Prostate gland (tissue), 2 donors: Measurements from ENCODE around the gene WDR18. TPM values are rescaled to one million over a fixed set of nuclear protein-coding genes. Genes with fewer than 3 reads are reported as not detected.

ENCODE experiments used
- DNase-seq: peaks from one replicate; pipeline ENCODE4 v3.0.0-alpha.2; 2019; ENCODE audit warnings: low spot score
- H3K27ac ChIP-seq, 2 donors: fragments of 200-600 bp; sonication (generic); 2 replicates each; pipeline ENCODE4 v1.5.1; 2017 to 2019
- H3K27me3 ChIP-seq: fragments of 200-600 bp; sonication (generic); replicated peaks from 2 replicates; pipeline ENCODE4 v1.5.1; 2019; ENCODE audit not compliant: insufficient read depth
- H3K36me3 ChIP-seq, 2 donors: fragments of 200-600 bp; sonication (generic); 1 replicate in 1 of 2; 2 replicates in 1 of 2; pipeline versions ENCODE4 v1.5.1 to v1.8.1; 2017 to 2019
- H3K4me1 ChIP-seq: fragments of 200-600 bp; sonication (generic); replicated peaks from 2 replicates; pipeline ENCODE4 v1.5.1; 2019
- H3K4me3 ChIP-seq, 2 donors: fragments of 200-600 bp; sonication (generic); 2 replicates each; pipeline ENCODE4 v1.5.1; 2017 to 2019
- H3K9me3 ChIP-seq: fragments of 200-600 bp; sonication (generic); 2 replicates; pipeline ENCODE4 v1.5.1; 2017
- POLR2A ChIP-seq: fragments of 450-650 bp; IDR thresholded peaks from one replicate; pipeline ENCODE4 v1.6.1; 2016; ENCODE audit warnings: antibody characterized with exemption, mild to moderate bottlenecking
- POLR2AphosphoS5 ChIP-seq: sonication (generic); formaldehyde crosslinking; IDR thresholded peaks from one replicate; pipeline ENCODE4 v1.6.1; 2017; ENCODE audit warnings: antibody characterized with exemption
- WGBS: methylation state at CpG from one replicate; pipeline ENCODE4 v1.1.5; 2018; 5-methylcytosine and 5-hydroxymethylcytosine counted together
- intact Hi-C: fragments of 100-400 bp; cut with DNase I; formaldehyde crosslinking; loops from one replicate; pipeline ENCODE4 v1.14.2; 2022
- total RNA-seq, 2 donors: library from RNA; depleted of rRNA; stranded (reverse); fragments of >200 nt; gene quantifications; one replicate each; pipeline ENCODE4 v1.1.0, GENCODE V29; 2016
- TF ChIP-seq, protein P1 (sequence below), 4 experiments: fragments of 200-600 bp in 2 of 4; fragments of 450-650 bp in 2 of 4; sonication (generic) in 2 of 4; IDR thresholded peaks; 1 replicate in 3 of 4; 2 replicates in 1 of 4; pipeline ENCODE4 v1.5.1; 2016 to 2019; ENCODE audit warnings: antibody characterized with exemption in 4 of 4, mild to moderate bottlenecking in 2 of 4, moderate library complexity in 2 of 4

WDR18 gene
- total RNA-seq, 2 donors from 2014 or later = 35.0 to 94.8 TPM

DNA sequence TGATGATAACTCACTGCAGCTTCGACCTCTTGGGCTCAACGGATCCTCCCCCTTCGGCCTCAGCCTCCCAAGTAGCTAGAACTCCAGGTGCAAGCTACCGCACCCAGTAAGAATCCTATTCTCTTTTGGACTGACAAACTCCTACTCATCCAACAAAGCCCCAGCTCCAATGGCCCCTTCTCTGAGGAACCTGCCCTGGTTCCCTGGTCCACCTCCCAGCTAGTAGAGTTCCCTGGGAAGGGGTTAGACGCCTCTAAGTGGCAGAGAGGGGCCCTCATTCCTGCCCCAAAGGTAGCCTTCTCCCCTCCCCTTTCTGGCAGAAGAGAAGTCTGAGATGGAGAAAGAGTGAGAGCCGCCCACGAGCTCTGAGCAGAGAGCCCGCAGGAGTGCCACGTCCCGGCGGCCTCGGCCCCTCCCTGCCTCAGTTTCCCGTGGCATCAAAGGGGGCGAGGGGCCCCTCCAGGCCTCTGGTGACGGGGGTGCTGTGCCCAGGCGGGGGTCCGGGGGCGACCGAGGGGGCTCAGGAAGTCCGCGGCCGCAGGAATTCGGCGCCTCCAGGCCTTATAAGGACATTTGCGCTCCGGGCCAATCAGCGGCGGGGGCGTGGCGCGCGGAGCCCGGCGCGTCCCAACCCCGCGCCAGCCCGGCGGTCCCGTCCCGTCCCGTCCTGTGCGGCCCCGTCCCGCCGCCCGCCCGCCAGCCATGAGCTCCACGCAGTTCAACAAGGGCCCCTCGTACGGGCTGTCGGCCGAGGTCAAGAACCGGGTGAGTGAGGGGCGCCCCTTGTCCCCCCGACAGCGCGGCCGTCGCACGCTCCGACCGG is 42.0 kb downstream of the WDR18 start, which contains the start of gene CNN2:
Gene CNN2 (plus strand): TSS at position 649 of the 823 bp plus-strand sequence. CDS start 54 bp downstream, at position 703.
- intact Hi-C loops = no loop called here
- no peaks in the 10 kb centered on the region for H3K36me3 ChIP-seq
- peak within 1 kb of the TSS; percentile 98 to 99 for H3K27ac ChIP-seq
- DNase-seq = peak; percentile 82
- H3K27me3 ChIP-seq = no peaks in the 10 kb centered on the region
- whole genome bisulfite sequencing = 16% methylated on average over 16 of the region's 63 CpGs
- no peaks in the 10 kb centered on the region for H3K9me3 ChIP-seq
- TF ChIP-seq POLR2A (peak; percentile 95), POLR2AphosphoS5 (peak; percentile 37)
- TF ChIP-seq, protein P1, sequence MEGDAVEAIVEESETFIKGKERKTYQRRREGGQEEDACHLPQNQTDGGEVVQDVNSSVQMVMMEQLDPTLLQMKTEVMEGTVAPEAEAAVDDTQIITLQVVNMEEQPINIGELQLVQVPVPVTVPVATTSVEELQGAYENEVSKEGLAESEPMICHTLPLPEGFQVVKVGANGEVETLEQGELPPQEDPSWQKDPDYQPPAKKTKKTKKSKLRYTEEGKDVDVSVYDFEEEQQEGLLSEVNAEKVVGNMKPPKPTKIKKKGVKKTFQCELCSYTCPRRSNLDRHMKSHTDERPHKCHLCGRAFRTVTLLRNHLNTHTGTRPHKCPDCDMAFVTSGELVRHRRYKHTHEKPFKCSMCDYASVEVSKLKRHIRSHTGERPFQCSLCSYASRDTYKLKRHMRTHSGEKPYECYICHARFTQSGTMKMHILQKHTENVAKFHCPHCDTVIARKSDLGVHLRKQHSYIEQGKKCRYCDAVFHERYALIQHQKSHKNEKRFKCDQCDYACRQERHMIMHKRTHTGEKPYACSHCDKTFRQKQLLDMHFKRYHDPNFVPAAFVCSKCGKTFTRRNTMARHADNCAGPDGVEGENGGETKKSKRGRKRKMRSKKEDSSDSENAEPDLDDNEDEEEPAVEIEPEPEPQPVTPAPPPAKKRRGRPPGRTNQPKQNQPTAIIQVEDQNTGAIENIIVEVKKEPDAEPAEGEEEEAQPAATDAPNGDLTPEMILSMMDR (IDR thresholded peaks at IDR 0.05) = peak in 2 of 4 experiments; percentile 3 to 31
- peaks cover 2% of the 10 kb centered on the region for H3K4me1 ChIP-seq
- H3K4me3 ChIP-seq = peak within 1 kb of the TSS; percentile 97

DNA sequence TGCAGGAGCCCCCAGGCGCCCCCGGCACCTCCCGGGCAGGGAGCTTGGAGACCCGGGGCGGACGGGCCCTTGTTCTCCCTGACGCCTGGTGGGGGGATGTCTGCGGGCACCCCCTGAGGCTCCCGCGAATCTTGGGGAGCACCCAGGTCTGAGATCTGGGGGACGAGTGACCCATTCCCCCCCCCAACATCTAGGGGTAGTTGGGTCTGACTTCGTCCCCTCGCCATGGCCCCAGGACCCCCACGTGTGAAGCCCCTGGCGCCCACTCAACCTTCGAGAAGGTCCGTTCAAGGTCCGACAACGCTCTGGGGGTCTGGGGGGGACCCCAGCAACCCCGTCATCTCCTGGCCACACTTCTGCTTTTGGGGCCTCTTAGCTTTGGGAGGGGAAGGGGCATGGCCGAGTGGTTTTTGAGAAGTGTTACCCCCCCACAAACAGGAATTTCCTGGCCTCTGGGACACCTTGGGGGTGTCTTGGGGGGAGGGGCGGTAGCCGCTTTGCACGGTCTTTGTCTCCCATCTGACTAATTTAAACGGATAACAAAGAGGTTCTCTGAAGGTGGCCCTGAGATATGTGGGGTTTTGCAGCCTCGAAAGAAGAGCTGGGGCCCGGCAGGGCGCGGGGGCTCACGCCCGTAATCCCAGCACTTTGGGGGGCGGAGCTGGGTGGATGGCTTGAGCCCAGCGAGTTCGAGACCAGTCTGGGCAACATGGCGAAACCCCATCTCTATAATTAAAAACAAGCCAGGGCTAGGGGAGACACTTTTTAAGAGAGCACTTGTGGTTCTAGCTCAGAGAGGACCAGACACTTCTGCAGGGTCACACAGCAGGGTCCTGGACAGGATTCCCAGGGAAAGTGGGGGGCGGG is 42.9 kb downstream of the WDR18 start:
- DNase-seq = no peak
- WGBS = 2% methylated on average over 31 of the region's 36 CpGs
- Histone ChIP-seq H3K9me3 (no peaks in the 10 kb centered on the region), H3K36me3 (no peaks in the 10 kb centered on the region), H3K4me3 (peak overlapping the region; percentile 97), H3K4me1 (peaks cover 2% of the 10 kb centered on the region), H3K27ac (peak overlapping the region; percentile 98 to 99), H3K27me3 (no peaks in the 10 kb centered on the region)
- intact Hi-C loops = no loop called here
- peak; percentile 17 for TF ChIP-seq POLR2AphosphoS5
- TF ChIP-seq POLR2A = no peak

DNA sequence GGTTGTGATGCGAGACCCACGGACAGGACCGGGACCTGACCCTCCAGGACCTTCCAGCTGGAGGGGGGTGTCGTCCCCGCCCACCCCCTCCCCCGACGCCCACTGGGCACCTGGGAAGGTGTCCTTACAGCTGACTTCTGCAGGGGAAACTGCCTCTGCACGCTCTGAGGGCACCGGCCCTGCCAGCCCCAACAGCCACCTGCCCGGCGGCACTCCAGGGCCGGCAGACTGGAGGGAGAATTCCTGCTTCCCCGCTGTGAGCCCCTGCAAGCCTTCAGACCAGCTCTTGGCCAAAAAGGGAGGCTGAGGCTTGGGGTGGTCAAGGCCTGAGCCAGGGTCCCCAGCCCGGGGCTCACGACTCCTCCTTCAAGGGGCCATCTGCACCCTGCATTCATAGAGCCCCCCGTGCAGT is 43.5 kb downstream of the WDR18 start:
- TF ChIP-seq, protein P1 (IDR thresholded peaks at IDR 0.05) = no peak
- no peak for TF ChIP-seq POLR2AphosphoS5
- TF ChIP-seq POLR2A = no peak
- Histone ChIP-seq H3K4me3 (peak overlapping the region; percentile 97), H3K27me3 (no peaks in the 10 kb centered on the region), H3K9me3 (no peaks in the 10 kb centered on the region), H3K27ac (peak overlapping the region; percentile 98 to 99), H3K4me1 (peaks cover 2% of the 10 kb centered on the region), H3K36me3 (peaks cover 0 to 6% of the 10 kb centered on the region in 2 donors)
- intact Hi-C loops = loop anchor here (2.0 kb wide), 1 partner anchor 73 kb away; no protein-coding TSS in a partner anchor
- WGBS = 7% methylated on average over 12 of the region's 16 CpGs
- no peak for DNase-seq

DNA sequence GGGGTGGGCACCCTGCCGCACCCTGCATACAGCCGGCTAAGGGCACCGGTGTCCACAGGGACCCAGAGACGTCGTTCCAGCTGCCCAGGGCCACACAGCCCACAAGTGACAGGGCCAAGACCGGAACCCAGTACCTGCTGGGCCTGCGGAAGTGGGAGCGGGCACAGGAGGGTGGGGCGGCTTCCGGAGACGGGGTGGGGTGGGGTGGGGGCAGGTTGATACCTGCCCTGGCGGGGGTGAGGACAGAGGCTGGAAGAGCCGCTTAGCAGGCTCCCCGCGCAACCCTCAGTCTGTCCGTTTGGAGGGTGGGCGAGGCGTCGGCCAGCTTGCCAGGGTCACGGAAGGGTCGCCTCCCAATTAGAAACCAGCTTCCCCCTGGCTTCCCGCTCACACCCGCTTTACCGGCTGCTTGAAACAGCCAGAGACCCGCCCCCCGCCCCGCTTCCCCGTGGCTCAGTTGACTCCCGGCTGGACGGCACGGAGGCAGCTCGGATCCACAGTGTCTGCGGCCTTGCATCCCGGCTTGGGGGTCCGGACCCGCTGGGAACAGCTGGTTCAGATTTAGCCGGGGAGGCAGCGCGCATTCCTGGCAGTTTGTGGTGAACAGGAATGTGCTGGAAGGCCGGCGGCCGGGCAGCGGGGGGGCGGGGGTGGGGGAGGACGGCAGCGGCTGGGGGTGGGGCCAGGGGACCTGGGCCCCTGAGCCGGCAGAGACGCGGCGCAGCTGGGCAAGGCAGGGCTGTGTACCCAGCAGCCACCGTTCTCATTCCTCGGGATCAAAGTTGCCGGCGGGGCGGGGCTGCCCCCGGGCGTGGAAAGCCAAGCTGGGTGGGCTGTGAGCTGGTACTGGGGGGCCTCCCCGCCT is 44.1 kb downstream of the WDR18 start:
- TF ChIP-seq POLR2AphosphoS5 = no peak
- peak; percentile 68 for TF ChIP-seq POLR2A
- peak; percentile 75 for DNase-seq
- peak overlapping the region; percentile 98 to 99 for H3K27ac ChIP-seq
- H3K36me3 ChIP-seq = peaks cover 1 to 12% of the 10 kb centered on the region in 2 donors
- intact Hi-C loops = loop anchor here (2.0 kb wide), 1 partner anchor 73 kb away; no protein-coding TSS in a partner anchor
- H3K27me3 ChIP-seq = no peaks in the 10 kb centered on the region
- H3K4me1 ChIP-seq = peaks cover 2% of the 10 kb centered on the region
- peak overlapping the region; percentile 97 for H3K4me3 ChIP-seq
- no peaks in the 10 kb centered on the region for H3K9me3 ChIP-seq
- WGBS = 2% methylated on average over 32 of the region's 58 CpGs

DNA sequence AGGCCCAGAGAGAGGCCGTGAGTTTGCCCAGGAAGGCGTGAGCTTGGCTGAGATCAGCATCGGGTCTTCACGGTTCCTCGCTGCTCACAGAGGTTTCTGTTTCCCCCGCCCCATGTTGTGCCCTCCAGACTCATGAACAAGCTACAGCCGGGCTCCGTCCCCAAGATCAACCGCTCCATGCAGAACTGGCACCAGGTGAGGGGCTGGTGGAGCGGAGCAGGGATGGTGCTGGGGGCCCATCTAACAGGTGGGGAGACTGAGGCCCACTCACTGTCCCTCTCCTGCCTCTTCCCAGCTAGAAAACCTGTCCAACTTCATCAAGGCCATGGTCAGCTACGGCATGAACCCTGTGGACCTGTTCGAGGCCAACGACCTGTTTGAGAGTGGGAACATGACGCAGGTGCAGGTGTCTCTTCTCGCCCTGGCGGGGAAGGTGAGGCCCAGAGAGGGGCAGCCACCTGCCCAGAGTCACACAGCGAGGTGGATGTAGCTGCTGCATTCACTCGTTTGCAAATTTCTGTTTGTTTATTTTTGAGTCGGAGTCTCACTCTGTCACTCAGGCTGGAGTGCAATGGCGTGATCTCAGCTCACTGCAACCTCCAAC is 48.2 kb downstream of the WDR18 start:
- TF ChIP-seq, protein P1 (IDR thresholded peaks at IDR 0.05) = no peak
- TF ChIP-seq POLR2A = no peak
- TF ChIP-seq POLR2AphosphoS5 = no peak
- Histone ChIP-seq H3K27me3 (no peaks in the 10 kb centered on the region), H3K27ac (no peak overlapping the region), H3K4me1 (peaks cover 2% of the 10 kb centered on the region), H3K36me3 (peaks cover 2 to 13% of the 10 kb centered on the region in 2 donors), H3K4me3 (no peak overlapping the region), H3K9me3 (no peaks in the 10 kb centered on the region)
- WGBS = 83% methylated on average over 20 of the region's 20 CpGs
- intact Hi-C loops = loop anchor here (10.0 kb wide), 1 partner anchor 212 kb away; the partner anchor contains the start of genes ATP5F1D and MIDN
- DNase-seq = no peak
